ENCODE measurements around the gene MAT1A. TPM values are rescaled to one million over a fixed set of nuclear protein-coding genes. Genes with fewer than 3 reads are reported as not detected.

Gene MAT1A
- total and polyA plus RNA-seq, 2 of the 13 experiments (the other 11 are each of a cell fraction or from before 2014, with no cell fraction given): 57.1 to 76.9 TPM

- TF ChIP-seq, protein P1, sequence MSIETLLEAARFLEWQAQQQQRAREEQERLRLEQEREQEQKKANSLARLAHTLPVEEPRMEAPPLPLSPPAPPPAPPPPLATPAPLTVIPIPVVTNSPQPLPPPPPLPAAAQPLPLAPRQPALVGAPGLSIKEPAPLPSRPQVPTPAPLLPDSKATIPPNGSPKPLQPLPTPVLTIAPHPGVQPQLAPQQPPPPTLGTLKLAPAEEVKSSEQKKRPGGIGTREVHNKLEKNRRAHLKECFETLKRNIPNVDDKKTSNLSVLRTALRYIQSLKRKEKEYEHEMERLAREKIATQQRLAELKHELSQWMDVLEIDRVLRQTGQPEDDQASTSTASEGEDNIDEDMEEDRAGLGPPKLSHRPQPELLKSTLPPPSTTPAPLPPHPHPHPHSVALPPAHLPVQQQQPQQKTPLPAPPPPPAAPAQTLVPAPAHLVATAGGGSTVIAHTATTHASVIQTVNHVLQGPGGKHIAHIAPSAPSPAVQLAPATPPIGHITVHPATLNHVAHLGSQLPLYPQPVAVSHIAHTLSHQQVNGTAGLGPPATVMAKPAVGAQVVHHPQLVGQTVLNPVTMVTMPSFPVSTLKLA (IDR thresholded peaks at IDR 0.05): peak; percentile 64
- TF ChIP-seq, protein P2, sequence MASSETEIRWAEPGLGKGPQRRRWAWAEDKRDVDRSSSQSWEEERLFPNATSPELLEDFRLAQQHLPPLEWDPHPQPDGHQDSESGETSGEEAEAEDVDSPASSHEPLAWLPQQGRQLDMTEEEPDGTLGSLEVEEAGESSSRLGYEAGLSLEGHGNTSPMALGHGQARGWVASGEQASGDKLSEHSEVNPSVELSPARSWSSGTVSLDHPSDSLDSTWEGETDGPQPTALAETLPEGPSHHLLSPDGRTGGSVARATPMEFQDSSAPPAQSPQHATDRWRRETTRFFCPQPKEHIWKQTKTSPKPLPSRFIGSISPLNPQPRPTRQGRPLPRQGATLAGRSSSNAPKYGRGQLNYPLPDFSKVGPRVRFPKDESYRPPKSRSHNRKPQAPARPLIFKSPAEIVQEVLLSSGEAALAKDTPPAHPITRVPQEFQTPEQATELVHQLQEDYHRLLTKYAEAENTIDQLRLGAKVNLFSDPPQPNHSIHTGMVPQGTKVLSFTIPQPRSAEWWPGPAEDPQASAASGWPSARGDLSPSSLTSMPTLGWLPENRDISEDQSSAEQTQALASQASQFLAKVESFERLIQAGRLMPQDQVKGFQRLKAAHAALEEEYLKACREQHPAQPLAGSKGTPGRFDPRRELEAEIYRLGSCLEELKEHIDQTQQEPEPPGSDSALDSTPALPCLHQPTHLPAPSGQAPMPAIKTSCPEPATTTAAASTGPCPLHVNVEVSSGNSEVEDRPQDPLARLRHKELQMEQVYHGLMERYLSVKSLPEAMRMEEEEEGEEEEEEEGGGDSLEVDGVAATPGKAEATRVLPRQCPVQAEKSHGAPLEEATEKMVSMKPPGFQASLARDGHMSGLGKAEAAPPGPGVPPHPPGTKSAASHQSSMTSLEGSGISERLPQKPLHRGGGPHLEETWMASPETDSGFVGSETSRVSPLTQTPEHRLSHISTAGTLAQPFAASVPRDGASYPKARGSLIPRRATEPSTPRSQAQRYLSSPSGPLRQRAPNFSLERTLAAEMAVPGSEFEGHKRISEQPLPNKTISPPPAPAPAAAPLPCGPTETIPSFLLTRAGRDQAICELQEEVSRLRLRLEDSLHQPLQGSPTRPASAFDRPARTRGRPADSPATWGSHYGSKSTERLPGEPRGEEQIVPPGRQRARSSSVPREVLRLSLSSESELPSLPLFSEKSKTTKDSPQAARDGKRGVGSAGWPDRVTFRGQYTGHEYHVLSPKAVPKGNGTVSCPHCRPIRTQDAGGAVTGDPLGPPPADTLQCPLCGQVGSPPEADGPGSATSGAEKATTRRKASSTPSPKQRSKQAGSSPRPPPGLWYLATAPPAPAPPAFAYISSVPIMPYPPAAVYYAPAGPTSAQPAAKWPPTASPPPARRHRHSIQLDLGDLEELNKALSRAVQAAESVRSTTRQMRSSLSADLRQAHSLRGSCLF (CRISPR knock-in tag; IDR thresholded peaks at IDR 0.05; ENCODE audit: borderline replicate concordance): 0 out of 2 replicates have a peak, but pooled peaks have one; percentile 27
- TF ChIP-seq ZNF367 (CRISPR knock-in tag; IDR thresholded peaks at IDR 0.05; ENCODE audit: borderline replicate concordance): no peak
- TF ChIP-seq ZNF33B (CRISPR knock-in tag; IDR thresholded peaks at IDR 0.05): no peak
- peak; percentile 44; the same call in 1 of the 2 replicates for TF ChIP-seq HBP1 (CRISPR knock-in tag; IDR thresholded peaks at IDR 0.05; ENCODE audit: low read depth)
- no peak for TF ChIP-seq SNRNP70 (IDR thresholded peaks at IDR 0.05; ENCODE audit: low read depth, low read length)
- TF ChIP-seq ESRRA (CRISPR knock-in tag; IDR thresholded peaks at IDR 0.05; ENCODE audit: low read depth): no peak
- TF ChIP-seq HOXA7 (CRISPR knock-in tag; IDR thresholded peaks at IDR 0.05): no peak
- TF ChIP-seq, protein P3, sequence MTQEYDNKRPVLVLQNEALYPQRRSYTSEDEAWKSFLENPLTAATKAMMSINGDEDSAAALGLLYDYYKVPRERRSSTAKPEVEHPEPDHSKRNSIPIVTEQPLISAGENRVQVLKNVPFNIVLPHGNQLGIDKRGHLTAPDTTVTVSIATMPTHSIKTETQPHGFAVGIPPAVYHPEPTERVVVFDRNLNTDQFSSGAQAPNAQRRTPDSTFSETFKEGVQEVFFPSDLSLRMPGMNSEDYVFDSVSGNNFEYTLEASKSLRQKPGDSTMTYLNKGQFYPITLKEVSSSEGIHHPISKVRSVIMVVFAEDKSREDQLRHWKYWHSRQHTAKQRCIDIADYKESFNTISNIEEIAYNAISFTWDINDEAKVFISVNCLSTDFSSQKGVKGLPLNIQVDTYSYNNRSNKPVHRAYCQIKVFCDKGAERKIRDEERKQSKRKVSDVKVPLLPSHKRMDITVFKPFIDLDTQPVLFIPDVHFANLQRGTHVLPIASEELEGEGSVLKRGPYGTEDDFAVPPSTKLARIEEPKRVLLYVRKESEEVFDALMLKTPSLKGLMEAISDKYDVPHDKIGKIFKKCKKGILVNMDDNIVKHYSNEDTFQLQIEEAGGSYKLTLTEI (CRISPR knock-in tag; conservative IDR thresholded peaks at IDR 0.05): no peak
- no peak for TF ChIP-seq U2AF2 (IDR thresholded peaks at IDR 0.05; ENCODE audit: low read depth, low read length)
- TF ChIP-seq ZSCAN25 (CRISPR knock-in tag; IDR thresholded peaks at IDR 0.05): no peak; the same call in 1 of the 2 replicates
- TF ChIP-seq, protein P4, sequence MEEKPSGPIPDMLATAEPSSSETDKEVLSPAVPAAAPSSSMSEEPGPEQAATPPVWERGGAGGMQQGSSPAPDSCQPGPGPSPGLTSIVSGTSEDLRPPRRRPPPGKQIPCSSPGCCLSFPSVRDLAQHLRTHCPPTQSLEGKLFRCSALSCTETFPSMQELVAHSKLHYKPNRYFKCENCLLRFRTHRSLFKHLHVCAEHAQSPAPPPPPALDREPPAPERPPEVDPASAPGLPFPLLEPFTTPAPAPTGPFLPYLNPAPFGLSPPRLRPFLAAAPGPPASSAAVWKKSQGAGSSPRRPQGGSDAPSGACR (CRISPR knock-in tag; IDR thresholded peaks at IDR 0.05): no peak
- no peak for TF ChIP-seq SMYD3 (CRISPR knock-in tag; IDR thresholded peaks at IDR 0.05)
- TF ChIP-seq SRY (CRISPR knock-in tag; IDR thresholded peaks at IDR 0.05): peak; percentile 83; the same call in 1 of the 2 replicates
- peak; percentile 81 for TF ChIP-seq CEBPB (IDR thresholded peaks at IDR 0.05; ENCODE audit: borderline replicate concordance, low read depth, low read length)
- no peak for TF ChIP-seq ZSCAN29 (CRISPR knock-in tag; conservative IDR thresholded peaks at IDR 0.05)
- TF ChIP-seq ZNF564 (CRISPR knock-in tag; IDR thresholded peaks at IDR 0.05): no peak
These were observed at the start of gene MAT1A (continued) for GRCh38 chr10:80289451-80290287.

Measured in HepG2 (cell line).